Myometrial cell (primary cell): ENCODE measurements around the gene SORBS1. TPM values are rescaled to one million over a fixed set of nuclear protein-coding genes. Genes with fewer than 3 reads are reported as not detected.

Source experiments
- total RNA-seq: library from RNA; depleted of rRNA; stranded (reverse); fragments of >200 nt; gene quantifications from 2 replicates; pipeline ENCODE4 v1.2.3, GENCODE V29; 2015

The SORBS1 gene
- total RNA-seq = 0.35 and 0.86 TPM in 2 replicates

GRCh38 chr10:95561177-95561863, at the start of gene SORBS1:
Gene SORBS1, minus strand, starts transcription at chr10:95561371. Its CDS starts 120,236 bp downstream, at chr10:95441135.

DNA sequence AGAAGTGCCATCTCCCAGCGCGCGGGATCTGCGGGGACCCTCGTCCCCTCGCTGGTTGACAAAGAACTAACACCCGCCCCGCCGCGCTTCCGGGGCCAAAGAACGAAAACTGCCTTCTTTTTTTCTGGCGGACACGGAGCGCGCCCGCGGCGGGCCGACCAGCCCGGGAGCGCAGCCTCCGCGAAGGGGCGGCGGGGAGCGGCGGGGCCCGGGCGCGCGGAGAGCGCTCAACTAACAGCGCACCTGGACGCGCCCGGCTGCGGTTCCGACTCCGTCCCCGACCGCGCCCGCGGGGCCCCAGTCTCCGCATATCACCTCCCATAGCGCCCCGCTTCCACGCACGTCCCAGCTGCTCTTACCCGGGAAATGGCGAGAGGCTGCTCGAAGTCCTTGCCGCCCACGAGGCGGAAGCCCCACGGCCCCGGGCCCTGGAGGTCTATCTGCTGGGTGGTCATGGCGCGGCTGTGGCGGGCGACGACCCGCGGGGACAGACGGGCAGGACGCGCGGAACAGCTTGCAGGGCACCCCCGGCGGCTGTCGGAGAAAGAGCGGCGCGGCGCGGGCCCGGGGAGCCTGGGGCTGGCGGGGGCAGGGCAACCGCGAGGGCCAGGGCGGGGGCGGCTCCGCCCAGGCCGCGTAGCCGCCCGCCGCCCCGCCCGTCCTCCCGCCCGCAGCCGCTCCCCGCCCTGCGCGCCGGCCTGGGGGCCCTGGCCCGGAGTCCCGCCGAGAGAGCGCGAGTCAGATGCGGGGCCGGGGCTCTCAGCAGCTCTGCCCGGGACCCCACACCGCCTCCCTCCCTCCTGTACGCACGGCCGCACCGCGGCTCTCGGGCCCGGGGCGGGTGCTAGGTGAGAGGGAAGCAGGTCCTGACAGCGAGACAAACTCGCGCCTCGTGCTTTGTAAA, 270.5 kb downstream of the SORBS1 start, which contains the start of gene PDLIM1:
Gene PDLIM1, minus strand, starts transcription at position 543 of the 904 bp plus-strand sequence. Its CDS starts 88 bp downstream, at position 455.

Other genes starting within 250 kb of the SORBS1 start
- 101 and 109 TPM in 2 replicates for gene ALDH18A1, start 95.3 kb upstream of the SORBS1 start, total RNA-seq
- 49.0 and 52.5 TPM in 2 replicates for gene TCTN3, start 132.6 kb upstream of the SORBS1 start, total RNA-seq
- under 0.01 TPM in 1 of 2 replicates, not detected in the other for gene ENTPD1, start 194.8 kb upstream of the SORBS1 start, total RNA-seq